Uterus (tissue), 4 donors: ENCODE data around the gene VCL. TPM values are rescaled to one million over a fixed set of nuclear protein-coding genes. Genes with fewer than 3 reads are reported as not detected.
A peak's percentile ranks its signal among the peaks of the same experiment; 100 is the strongest.

Experiments used
- DNase-seq, 2 donors: peaks; one replicate each; pipeline ENCODE4 v3.0.0-alpha.2; 2019 to 2020
- H3K27ac ChIP-seq, 2 donors: fragments of 200-600 bp; sonication (generic); 1 replicate in 1 of 2; 2 replicates in 1 of 2; pipeline ENCODE4 v1.5.1; 2016 to 2018
- H3K27me3 ChIP-seq, 2 donors: fragments of 200-600 bp; sonication (generic); one replicate each; pipeline ENCODE4 v1.5.1; 2018 to 2019; ENCODE audit warnings: control low read depth in 1 of 2
- H3K36me3 ChIP-seq, 2 donors: fragments of 200-600 bp; sonication (generic); one replicate each; pipeline ENCODE4 v1.5.1; 2019; ENCODE audit warnings: control low read depth in 1 of 2
- H3K4me1 ChIP-seq, 2 donors: fragments of 200-600 bp; sonication (generic); one replicate each; pipeline ENCODE4 v1.5.1; 2018 to 2019; ENCODE audit warnings: control low read depth in 1 of 2
- H3K4me3 ChIP-seq, 2 donors: fragments of 200-600 bp; sonication (generic); 1 replicate in 1 of 2; 2 replicates in 1 of 2; pipeline ENCODE4 v1.5.1; 2018 to 2019; ENCODE audit warnings: mild to moderate bottlenecking in 1 of 2
- H3K9me3 ChIP-seq, 2 donors: fragments of 200-600 bp; sonication (generic); one replicate each; pipeline ENCODE4 v1.5.1; 2019; ENCODE audit warnings: control low read depth in 1 of 2
- POLR2A ChIP-seq, 2 donors: fragments of 450-650 bp; IDR thresholded peaks; one replicate each; pipeline ENCODE4 v1.6.1; 2016; ENCODE audit warnings: antibody characterized with exemption in 2 of 2, mild to moderate bottlenecking in 1 of 2, moderate library complexity in 1 of 2
- intact Hi-C: fragments of 100-400 bp; cut with DNase I; formaldehyde crosslinking; loops from one replicate; pipeline ENCODE4 v1.15.1; 2023; ENCODE audit warnings: low total_unique reads
- total RNA-seq, 4 donors: library from RNA; depleted of rRNA in 3 of 4; stranded (reverse); fragments of >200 nt in 3 of 4; gene quantifications; one replicate each; pipeline versions ENCODE4 v1.1.0 to v1.2.4, GENCODE V29; 2014 to 2023
- TF ChIP-seq, protein P1 (sequence below), 4 experiments: fragments of 200-600 bp in 2 of 4; fragments of 450-650 bp in 2 of 4; sonication (generic) in 2 of 4; IDR thresholded peaks; one replicate each; pipeline ENCODE4 v1.5.1; 2016 to 2019; ENCODE audit warnings: antibody characterized with exemption in 4 of 4, mild to moderate bottlenecking in 2 of 4, moderate library complexity in 1 of 4
- donor health status: DM: yes; HTN: yes; CAD: no.

Gene VCL
- total RNA-seq, 4 donors from 2014 or later, result 77.4 to 313 (median 215) TPM

DNA sequence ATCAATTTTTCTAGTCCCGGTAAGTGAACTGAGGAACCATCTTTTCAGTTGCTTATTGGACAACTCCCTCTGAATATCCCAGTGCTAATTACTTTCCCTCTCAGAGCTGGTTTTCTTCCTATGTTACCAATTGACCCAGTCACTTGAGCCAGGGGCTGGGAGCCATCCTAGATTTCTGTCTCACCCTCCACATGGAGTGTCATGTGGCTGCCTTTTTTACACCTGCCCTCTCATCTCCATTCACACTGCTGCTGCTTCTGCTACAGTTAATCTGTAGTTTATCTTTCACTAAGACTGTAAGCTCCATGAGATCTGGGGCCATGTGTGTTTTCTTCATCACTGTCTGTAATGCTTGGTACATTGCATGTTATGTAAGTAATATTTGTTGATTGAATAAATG lies 35.8 kb downstream of the VCL start:
- intact Hi-C loops, result no loop called here
- Histone ChIP-seq H3K27me3 (no peaks in the 10 kb centered on the region), H3K9me3 (no peaks in the 10 kb centered on the region), H3K4me3 (no peak overlapping the region), H3K4me1 (peaks cover 0 to 15% of the 10 kb centered on the region in 2 donors), H3K36me3 (no peaks in the 10 kb centered on the region), H3K27ac (peak overlapping the region; percentile 33 to 61)
- no peak for DNase-seq
- no peak for TF ChIP-seq POLR2A (IDR thresholded peaks at IDR 0.05)
- TF ChIP-seq, protein P1, sequence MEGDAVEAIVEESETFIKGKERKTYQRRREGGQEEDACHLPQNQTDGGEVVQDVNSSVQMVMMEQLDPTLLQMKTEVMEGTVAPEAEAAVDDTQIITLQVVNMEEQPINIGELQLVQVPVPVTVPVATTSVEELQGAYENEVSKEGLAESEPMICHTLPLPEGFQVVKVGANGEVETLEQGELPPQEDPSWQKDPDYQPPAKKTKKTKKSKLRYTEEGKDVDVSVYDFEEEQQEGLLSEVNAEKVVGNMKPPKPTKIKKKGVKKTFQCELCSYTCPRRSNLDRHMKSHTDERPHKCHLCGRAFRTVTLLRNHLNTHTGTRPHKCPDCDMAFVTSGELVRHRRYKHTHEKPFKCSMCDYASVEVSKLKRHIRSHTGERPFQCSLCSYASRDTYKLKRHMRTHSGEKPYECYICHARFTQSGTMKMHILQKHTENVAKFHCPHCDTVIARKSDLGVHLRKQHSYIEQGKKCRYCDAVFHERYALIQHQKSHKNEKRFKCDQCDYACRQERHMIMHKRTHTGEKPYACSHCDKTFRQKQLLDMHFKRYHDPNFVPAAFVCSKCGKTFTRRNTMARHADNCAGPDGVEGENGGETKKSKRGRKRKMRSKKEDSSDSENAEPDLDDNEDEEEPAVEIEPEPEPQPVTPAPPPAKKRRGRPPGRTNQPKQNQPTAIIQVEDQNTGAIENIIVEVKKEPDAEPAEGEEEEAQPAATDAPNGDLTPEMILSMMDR (IDR thresholded peaks at IDR 0.05), result no peak

DNA sequence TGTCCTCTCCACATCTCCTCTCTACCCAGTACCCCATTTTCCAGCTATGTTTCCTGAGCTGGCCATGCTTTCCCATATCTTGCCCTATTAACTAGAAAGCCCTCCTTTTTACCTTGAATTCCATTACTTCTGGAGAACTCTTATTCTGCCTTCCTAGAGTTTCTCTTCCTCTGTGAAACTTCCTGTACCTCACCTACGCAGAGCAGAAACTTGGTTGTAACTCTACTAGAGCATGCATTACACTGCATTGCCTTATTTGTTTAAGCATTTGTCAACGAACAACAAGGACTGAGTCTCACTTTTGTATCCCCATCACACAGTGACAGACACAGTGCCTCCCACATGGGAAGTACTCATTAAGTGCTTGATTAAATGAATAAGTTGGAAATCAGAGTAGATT lies 36.4 kb downstream of the VCL start:
- H3K4me1 ChIP-seq, result peaks cover 6 to 15% of the 10 kb centered on the region in 2 donors
- H3K27me3 ChIP-seq, result no peaks in the 10 kb centered on the region
- H3K4me3 ChIP-seq, result no peak overlapping the region
- DNase-seq, result no peak
- H3K27ac ChIP-seq, result peak overlapping the region; percentile 57 to 78
- no peaks in the 10 kb centered on the region for H3K36me3 ChIP-seq
- intact Hi-C loops, result no loop called here
- H3K9me3 ChIP-seq, result no peaks in the 10 kb centered on the region
- TF ChIP-seq, protein P1 (IDR thresholded peaks at IDR 0.05), result no peak
- no peak for TF ChIP-seq POLR2A (IDR thresholded peaks at IDR 0.05)

DNA sequence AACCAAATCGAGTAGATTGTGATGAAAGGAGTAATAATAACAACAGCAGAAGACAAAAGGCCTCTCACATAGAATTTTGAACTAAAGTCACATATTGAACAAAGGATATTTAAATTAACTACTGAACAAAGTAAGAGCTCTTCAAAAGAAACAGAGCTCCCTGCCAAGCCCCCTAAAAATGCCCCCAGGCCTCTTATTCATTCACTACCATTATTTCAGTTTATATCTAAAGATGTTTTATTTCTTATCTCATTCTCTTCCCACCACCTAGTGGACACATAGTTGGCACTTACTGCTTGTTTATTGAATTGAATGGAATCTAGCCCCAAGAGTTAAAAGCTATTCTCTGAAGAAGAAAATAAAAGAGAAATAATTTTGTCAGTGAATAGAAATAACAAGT lies 37.4 kb downstream of the VCL start:
- Histone ChIP-seq H3K4me1 (peaks cover 13 to 20% of the 10 kb centered on the region in 2 donors), H3K27me3 (no peaks in the 10 kb centered on the region), H3K36me3 (no peaks in the 10 kb centered on the region), H3K9me3 (no peaks in the 10 kb centered on the region), H3K4me3 (no peak overlapping the region), H3K27ac (peak overlapping the region; percentile 32 to 78)
- TF ChIP-seq, protein P1 (IDR thresholded peaks at IDR 0.05), result peak in 2 of 4 experiments; percentile 21 to 26
- no peak for TF ChIP-seq POLR2A (IDR thresholded peaks at IDR 0.05)
- intact Hi-C loops, result no loop called here
- DNase-seq, result no peak

DNA sequence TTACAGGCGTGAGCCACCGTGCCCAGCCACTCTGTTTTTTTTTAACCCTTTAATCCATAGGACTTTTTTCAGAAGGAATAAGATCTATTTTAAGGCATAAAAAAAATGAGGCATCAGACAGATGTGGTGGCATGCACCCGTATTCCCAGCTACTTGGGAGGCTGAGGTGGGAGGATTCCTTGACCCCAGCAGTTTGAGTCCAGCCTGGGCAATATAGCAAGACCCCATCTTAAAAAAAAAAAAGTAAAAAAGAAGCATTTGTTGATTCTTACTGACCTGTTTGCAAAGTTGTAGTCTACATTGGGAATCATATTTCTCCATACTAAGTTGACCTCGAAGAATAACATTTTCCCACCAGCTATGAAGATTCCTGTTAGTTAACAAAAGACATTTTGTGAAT lies 38.6 kb downstream of the VCL start:
- peak overlapping the region; percentile 32 to 78 for H3K27ac ChIP-seq
- TF ChIP-seq, protein P1 (IDR thresholded peaks at IDR 0.05), result no peak
- no peak for TF ChIP-seq POLR2A (IDR thresholded peaks at IDR 0.05)
- H3K4me3 ChIP-seq, result no peak overlapping the region
- DNase-seq, result no peak
- H3K27me3 ChIP-seq, result no peaks in the 10 kb centered on the region
- H3K9me3 ChIP-seq, result no peaks in the 10 kb centered on the region
- intact Hi-C loops, result no loop called here
- H3K4me1 ChIP-seq, result peaks cover 13 to 25% of the 10 kb centered on the region in 2 donors
- no peaks in the 10 kb centered on the region for H3K36me3 ChIP-seq

DNA sequence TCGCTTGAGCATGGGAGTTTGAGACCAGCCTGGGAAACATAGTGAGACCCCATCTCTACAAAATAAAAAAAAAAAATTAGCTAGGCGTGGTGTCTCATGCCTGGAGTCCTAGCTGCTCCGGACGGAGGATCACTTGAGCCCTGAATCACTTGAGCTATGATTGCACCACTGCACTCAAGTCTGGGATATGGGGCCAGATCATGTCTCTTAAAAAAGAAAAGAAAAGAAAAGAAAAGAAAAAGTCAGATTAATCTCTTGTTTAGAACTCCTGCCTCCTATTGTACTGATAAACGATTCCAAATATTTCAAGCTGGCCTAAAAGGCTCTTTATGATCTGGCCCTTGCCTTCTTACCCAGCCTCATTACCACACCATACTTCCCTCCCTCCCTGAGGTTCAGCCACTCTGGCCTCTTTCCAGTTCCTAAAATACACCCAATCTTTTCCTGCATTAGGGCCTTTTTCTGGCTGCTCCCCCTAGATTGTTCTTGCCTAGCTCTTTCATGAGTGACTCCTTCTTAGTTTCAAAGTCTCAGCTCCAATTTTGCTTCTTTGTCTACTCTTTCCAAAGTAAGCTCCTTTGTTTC lies 41.7 kb downstream of the VCL start:
- no peak for TF ChIP-seq POLR2A (IDR thresholded peaks at IDR 0.05)
- Histone ChIP-seq H3K9me3 (no peaks in the 10 kb centered on the region), H3K4me1 (peaks cover 13 to 25% of the 10 kb centered on the region in 2 donors), H3K36me3 (no peaks in the 10 kb centered on the region), H3K27me3 (no peaks in the 10 kb centered on the region), H3K4me3 (no peak overlapping the region), H3K27ac (peak overlapping the region; percentile 81 to 82)
- intact Hi-C loops, result no loop called here
- DNase-seq, result peak; percentile 46 to 63
